ENCODE data around the gene ABHD13.
"Not testable (repeated sequence)": the region's sequence is repeated elsewhere in the genome, so short reads cannot be mapped to it uniquely, and the experiment has no call there.

ABHD13 gene

GRCh38 chr13:108223687-108224503 is 5.7 kb downstream of the ABHD13 start:
- DNase-seq (ENCODE audit: low read depth in 2 of 2) = no peak

- no peak for DNase-seq (ENCODE audit: low read depth in 2 of 2)
Observed at GRCh38 chr13:108225440-108225839, 7.2 kb downstream of the ABHD13 start.

- no peak for DNase-seq (ENCODE audit: low read depth in 2 of 2)
Observed at GRCh38 chr13:108226184-108226583, 8.0 kb downstream of the ABHD13 start.

- no peak for DNase-seq (ENCODE audit: low read depth in 2 of 2)
Observed at GRCh38 chr13:108227651-108228272, 9.6 kb downstream of the ABHD13 start.

- DNase-seq (ENCODE audit: low read depth in 2 of 2) = no peak
Observed at GRCh38 chr13:108230377-108230776, 12.2 kb downstream of the ABHD13 start.

- no peak for DNase-seq (ENCODE audit: low read depth in 2 of 2)
Observed at GRCh38 chr13:108249150-108249549, 31.0 kb downstream of the ABHD13 start.

GRCh38 chr13:108257248-108257647 is 39.1 kb downstream of the ABHD13 start:
- no peak for DNase-seq (ENCODE audit: low read depth in 2 of 2)

GRCh38 chr13:108263621-108264355 is 45.6 kb downstream of the ABHD13 start:
- DNase-seq (ENCODE audit: low read depth in 2 of 2) = no peak

GRCh38 chr13:108266321-108266990 is 48.3 kb downstream of the ABHD13 start:
- DNase-seq (ENCODE audit: low read depth in 2 of 2) = no peak

- no peak for DNase-seq (ENCODE audit: low read depth in 2 of 2)
Observed at GRCh38 chr13:108267347-108267746, 49.2 kb downstream of the ABHD13 start.

GRCh38 chr13:108267855-108268254 is 49.7 kb downstream of the ABHD13 start:
- not testable (repeated sequence) for DNase-seq (ENCODE audit: low read depth in 2 of 2)

- no peak for DNase-seq (ENCODE audit: low read depth in 2 of 2)
Observed at GRCh38 chr13:108268466-108269112, 50.4 kb downstream of the ABHD13 start.

GRCh38 chr13:108269601-108270328 is 51.6 kb downstream of the ABHD13 start, which contains the start of gene TNFSF13B:
TNFSF13B (plus strand) TSS chr13:108269718; CDS start chr13:108269896, 178 bp downstream.
- DNase-seq (ENCODE audit: low read depth in 2 of 2) = peak in 1 of 2 donors; percentile 22

GRCh38 chr13:108270442-108270841 is 52.2 kb downstream of the ABHD13 start:
- no peak for DNase-seq (ENCODE audit: low read depth in 2 of 2)

- no peak for DNase-seq (ENCODE audit: low read depth in 2 of 2)
Observed at GRCh38 chr13:108272333-108272732, 54.1 kb downstream of the ABHD13 start.

- DNase-seq (ENCODE audit: low read depth in 2 of 2) = no peak
Observed at GRCh38 chr13:108273429-108274118, 55.4 kb downstream of the ABHD13 start.

- DNase-seq (ENCODE audit: low read depth in 2 of 2) = no peak
Observed at GRCh38 chr13:108274718-108275117, 56.5 kb downstream of the ABHD13 start.

GRCh38 chr13:108276060-108276459 is 57.9 kb downstream of the ABHD13 start:
- DNase-seq (ENCODE audit: low read depth in 2 of 2) = no peak

- no peak for DNase-seq (ENCODE audit: low read depth in 2 of 2)
Observed at GRCh38 chr13:108278466-108278865, 60.3 kb downstream of the ABHD13 start.

- no peak for DNase-seq (ENCODE audit: low read depth in 2 of 2)
Observed at GRCh38 chr13:108281901-108282300, 63.7 kb downstream of the ABHD13 start.

Measured in stimulated activated CD8-positive, alpha-beta memory T cell treated with anti-CD3 and anti-CD28 coated beads, Interleukin-7, amount 100 ng/mL, for 4 hours (primary cell).